RWPE2 (cell line): ENCODE data around the gene LPIN2.

Experiments
- ATAC-seq: fragments of 200-7000 bp; cut with Tn5 transposase; 3 replicates; pipeline ENCODE4 v1.9.1; 2021; ENCODE audit warnings: low read depth
- DNase-seq: peaks from one replicate; pipeline ENCODE4 v3.0.0-alpha.2; 2020; ENCODE audit warnings: low spot score
- H3K27ac ChIP-seq: fragments of 450-650 bp; 2 replicates; pipeline ENCODE4 v1.5.1; 2017; ENCODE audit warnings: mild to moderate bottlenecking; ENCODE audit not compliant: poor library complexity, severe bottlenecking
- H3K27me3 ChIP-seq: fragments of 250-450 bp; sonication (Bioruptor Pico); 2 replicates; pipeline ENCODE4 v1.5.1; 2021; ENCODE audit warnings: mild to moderate bottlenecking, moderate library complexity; ENCODE audit not compliant: insufficient read depth, poor library complexity, severe bottlenecking
- H3K36me3 ChIP-seq: fragments of 250-450 bp; sonication (Bioruptor Pico); 2 replicates; pipeline ENCODE4 v1.5.1; 2020; ENCODE audit warnings: low read depth, mild to moderate bottlenecking, moderate library complexity
- H3K4me1 ChIP-seq: fragments of 250-450 bp; sonication (Bioruptor Pico); 2 replicates; pipeline ENCODE4 v1.5.1; 2021; ENCODE audit warnings: mild to moderate bottlenecking, moderate library complexity; ENCODE audit not compliant: insufficient read depth, poor library complexity, severe bottlenecking
- H3K4me3 ChIP-seq: fragments of 250-450 bp; sonication (Bioruptor Pico); 2 replicates; pipeline ENCODE4 v1.5.1; 2021; ENCODE audit warnings: mild to moderate bottlenecking, moderate library complexity; ENCODE audit not compliant: severe bottlenecking
- H3K9me3 ChIP-seq: fragments of 250-450 bp; sonication (Bioruptor Pico); 2 replicates; pipeline ENCODE4 v1.5.1; 2021; ENCODE audit warnings: mild to moderate bottlenecking, moderate library complexity; ENCODE audit not compliant: severe bottlenecking
- TF ChIP-seq, protein P1 (sequence below): fragments of 450-650 bp; IDR thresholded peaks from one replicate; pipeline ENCODE4 v1.5.1; 2017; ENCODE audit warnings: mild to moderate bottlenecking, moderate library complexity; ENCODE audit not compliant: poor library complexity, severe bottlenecking

LPIN2 gene

GRCh38 chr18:2978208-2978607 lies 34.7 kb downstream of the LPIN2 start:
- DNase-seq (no peak), ATAC-seq (no peak)
- Histone ChIP-seq H3K27me3 (no peaks in the 10 kb centered on the region), H3K36me3 (no peaks in the 10 kb centered on the region), H3K27ac (peak overlapping the region; percentile 81), H3K4me3 (no peak overlapping the region), H3K4me1 (peaks cover 26% of the 10 kb centered on the region), H3K9me3 (no peaks in the 10 kb centered on the region)
- TF ChIP-seq, protein P1, sequence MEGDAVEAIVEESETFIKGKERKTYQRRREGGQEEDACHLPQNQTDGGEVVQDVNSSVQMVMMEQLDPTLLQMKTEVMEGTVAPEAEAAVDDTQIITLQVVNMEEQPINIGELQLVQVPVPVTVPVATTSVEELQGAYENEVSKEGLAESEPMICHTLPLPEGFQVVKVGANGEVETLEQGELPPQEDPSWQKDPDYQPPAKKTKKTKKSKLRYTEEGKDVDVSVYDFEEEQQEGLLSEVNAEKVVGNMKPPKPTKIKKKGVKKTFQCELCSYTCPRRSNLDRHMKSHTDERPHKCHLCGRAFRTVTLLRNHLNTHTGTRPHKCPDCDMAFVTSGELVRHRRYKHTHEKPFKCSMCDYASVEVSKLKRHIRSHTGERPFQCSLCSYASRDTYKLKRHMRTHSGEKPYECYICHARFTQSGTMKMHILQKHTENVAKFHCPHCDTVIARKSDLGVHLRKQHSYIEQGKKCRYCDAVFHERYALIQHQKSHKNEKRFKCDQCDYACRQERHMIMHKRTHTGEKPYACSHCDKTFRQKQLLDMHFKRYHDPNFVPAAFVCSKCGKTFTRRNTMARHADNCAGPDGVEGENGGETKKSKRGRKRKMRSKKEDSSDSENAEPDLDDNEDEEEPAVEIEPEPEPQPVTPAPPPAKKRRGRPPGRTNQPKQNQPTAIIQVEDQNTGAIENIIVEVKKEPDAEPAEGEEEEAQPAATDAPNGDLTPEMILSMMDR = no peak

DNA sequence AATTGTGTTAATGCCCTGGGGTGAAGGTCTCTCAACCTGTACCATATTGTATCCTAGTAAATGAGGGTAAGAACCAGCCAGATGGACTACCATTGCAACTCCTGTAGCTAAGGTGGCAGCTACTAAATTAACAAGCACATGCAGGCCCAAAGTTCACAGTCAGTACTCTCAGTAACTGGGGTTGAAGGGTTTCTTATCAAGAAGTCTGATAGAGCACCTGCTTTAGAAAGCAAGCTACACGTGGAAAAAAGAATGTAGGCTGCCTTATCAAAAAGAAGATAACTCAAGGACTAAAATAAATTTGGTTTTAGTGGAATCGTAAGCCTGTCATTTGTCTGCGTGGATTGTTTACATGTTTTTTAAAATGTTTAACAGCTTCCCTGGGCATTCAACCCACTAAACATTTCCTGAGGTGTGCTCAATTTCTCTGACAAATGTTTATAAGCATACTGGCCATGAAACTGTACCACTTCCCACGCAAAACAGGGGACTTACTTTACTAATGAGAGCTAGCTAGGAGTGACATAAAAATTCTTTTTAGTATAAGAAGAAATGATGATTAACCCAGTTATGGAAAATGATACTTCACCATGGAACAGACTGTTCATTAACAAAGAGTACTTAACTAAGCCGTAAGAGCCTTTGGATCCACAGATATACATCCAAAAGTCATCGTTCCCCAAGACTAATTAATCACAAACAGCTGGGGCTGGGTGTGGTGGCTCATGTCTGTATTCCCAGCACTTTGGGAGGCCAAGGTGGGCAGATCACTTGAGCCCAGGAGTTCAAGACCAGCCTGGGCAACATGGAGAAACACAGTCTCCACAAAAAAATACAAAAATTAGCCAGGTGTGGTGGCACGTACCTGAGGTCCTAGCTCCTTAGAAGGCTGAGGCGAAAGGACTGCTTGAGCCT lies 36.5 kb downstream of the LPIN2 start:
- ATAC-seq = no peak
- no peak for DNase-seq
- H3K9me3 ChIP-seq = no peaks in the 10 kb centered on the region
- no peak overlapping the region for H3K4me3 ChIP-seq
- H3K4me1 ChIP-seq = peaks cover 14% of the 10 kb centered on the region
- H3K27me3 ChIP-seq = no peaks in the 10 kb centered on the region
- TF ChIP-seq, protein P1 = no peak
- no peaks in the 10 kb centered on the region for H3K36me3 ChIP-seq
- no peak overlapping the region for H3K27ac ChIP-seq

DNA sequence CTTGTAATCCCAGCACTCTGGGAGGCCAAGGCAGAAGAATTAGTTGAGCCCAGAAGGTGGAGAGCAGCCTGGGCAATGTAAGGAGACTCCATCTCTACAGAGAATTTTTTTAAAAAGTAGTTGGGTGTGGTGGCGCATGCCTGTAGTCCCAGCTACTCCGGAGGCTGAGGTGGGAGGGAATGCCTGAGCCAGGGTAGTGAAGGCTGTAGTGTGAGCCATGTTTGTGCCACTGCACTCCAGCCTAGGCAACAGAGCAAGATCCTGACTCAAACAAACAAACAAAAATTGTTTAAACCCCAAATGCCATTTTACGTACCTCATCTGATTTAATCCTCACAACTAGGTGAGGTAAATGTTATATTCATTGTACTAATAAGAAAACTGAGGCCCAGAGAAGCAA lies 38.2 kb downstream of the LPIN2 start:
- Histone ChIP-seq H3K4me1 (peaks cover 5% of the 10 kb centered on the region), H3K27ac (no peak overlapping the region), H3K4me3 (no peak overlapping the region), H3K27me3 (no peaks in the 10 kb centered on the region), H3K36me3 (no peaks in the 10 kb centered on the region), H3K9me3 (no peaks in the 10 kb centered on the region)
- ATAC-seq (no peak), DNase-seq (no peak)
- TF ChIP-seq, protein P1 = no peak

DNA sequence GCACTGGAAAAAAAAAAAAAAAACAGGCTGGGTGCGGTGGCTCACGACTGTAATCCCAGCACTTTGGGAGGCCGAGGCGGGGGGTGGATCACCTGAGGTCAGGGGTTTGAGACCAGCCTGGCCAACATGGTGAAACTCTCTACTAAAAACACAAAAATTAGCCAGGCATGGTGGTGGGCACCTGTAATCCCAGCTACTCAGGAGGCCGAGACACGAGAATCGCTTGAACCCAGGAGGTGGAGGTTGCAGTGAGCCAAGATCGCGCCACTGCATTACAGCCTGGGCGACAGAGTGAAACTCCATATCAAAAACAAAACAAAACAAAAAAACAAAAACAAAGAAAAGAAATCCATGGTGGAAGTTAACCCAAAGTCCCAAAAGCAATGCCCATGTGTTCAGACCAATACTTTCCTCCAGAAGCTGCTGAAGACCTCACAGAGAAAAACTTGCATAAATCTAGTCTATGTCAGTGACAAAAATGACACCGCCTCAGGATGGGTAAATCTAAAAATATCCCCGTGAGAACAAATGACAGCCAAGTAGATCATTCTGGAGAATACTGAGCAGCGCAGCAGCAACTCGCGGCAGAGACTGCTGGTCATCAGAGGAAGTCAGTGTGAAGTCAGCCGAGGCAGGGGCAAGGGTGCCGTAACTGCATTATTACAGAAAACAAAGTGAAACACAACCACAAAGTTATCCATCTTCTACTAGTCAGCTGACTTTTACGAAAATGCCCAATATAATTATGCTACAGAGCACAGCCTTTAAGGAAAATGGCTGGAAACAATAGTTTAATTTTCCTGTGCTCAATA lies 41.0 kb downstream of the LPIN2 start:
- H3K9me3 ChIP-seq = no peaks in the 10 kb centered on the region
- no peaks in the 10 kb centered on the region for H3K36me3 ChIP-seq
- no peak overlapping the region for H3K4me3 ChIP-seq

More for the DNA sequence above, 41.0 kb downstream of the LPIN2 start:
- Histone ChIP-seq H3K27ac (no peak overlapping the region), H3K4me1 (no peaks in the 10 kb centered on the region), H3K27me3 (no peaks in the 10 kb centered on the region)
- no peak for DNase-seq
- TF ChIP-seq, protein P1 = no peak
- no peak for ATAC-seq
